Fibroblast of lung (primary cell): Measurements from ENCODE around the gene AGPAT1. TPM values are rescaled to one million over a fixed set of nuclear protein-coding genes. Genes with fewer than 3 reads are reported as not detected.

Experiments
- DNase-seq, 2 donors: peaks; one replicate each; pipeline versions ENCODE4 v3.0.0 to v3.0.0-alpha.2; 2010; ENCODE audit warnings: low read depth in 2 of 2
- H2AFZ ChIP-seq: 2 replicates; pipeline ENCODE4 v1.5.1; 2012; ENCODE audit warnings: low read length, control low read depth, inconsistent platforms
- H3K27ac ChIP-seq: 2 replicates; pipeline ENCODE4 v1.5.1; 2011; ENCODE audit warnings: low read length, control low read depth; ENCODE audit not compliant: insufficient read depth
- H3K27me3 ChIP-seq: 2 replicates; pipeline ENCODE4 v1.5.1; 2011; ENCODE audit warnings: mild to moderate bottlenecking, low read length; ENCODE audit not compliant: control insufficient read depth, insufficient read depth
- H3K36me3 ChIP-seq: 2 replicates; pipeline ENCODE4 v1.5.1; 2011; ENCODE audit warnings: low read length; ENCODE audit not compliant: control insufficient read depth, insufficient read depth
- H3K4me1 ChIP-seq: 2 replicates; pipeline ENCODE4 v1.5.1; 2011; ENCODE audit warnings: low read length; ENCODE audit not compliant: control insufficient read depth, insufficient read depth; ENCODE audit errors: extremely low read depth
- H3K4me2 ChIP-seq: 2 replicates; pipeline ENCODE4 v1.5.1; 2011; ENCODE audit warnings: low read length, control low read depth; ENCODE audit not compliant: insufficient read depth; ENCODE audit errors: extremely low read depth
- H3K4me3 ChIP-seq, 4 experiments: fragments of 200-600 bp in 1 of 4; sonication (generic) in 1 of 4; replicated peaks in 1 of 4; 2 replicates each; pipeline ENCODE4 v1.5.1; 2011 to 2016; ENCODE audit warnings: low read length in 4 of 4, low read depth in 3 of 4, mild to moderate bottlenecking in 3 of 4, control low read depth in 2 of 4, inconsistent platforms in 1 of 4, mixed read lengths in 1 of 4; ENCODE audit not compliant: insufficient read depth in 1 of 4; ENCODE audit errors: control extremely low read depth in 1 of 4
- H3K79me2 ChIP-seq: 2 replicates; pipeline ENCODE4 v1.5.1; 2012; ENCODE audit warnings: mild to moderate bottlenecking, low read length, inconsistent platforms; ENCODE audit not compliant: control insufficient read depth, insufficient read depth
- H3K9ac ChIP-seq: 2 replicates; pipeline ENCODE4 v1.5.1; 2011; ENCODE audit warnings: mild to moderate bottlenecking, low read length, control low read depth; ENCODE audit not compliant: insufficient read depth
- H3K9me3 ChIP-seq: 2 replicates; pipeline ENCODE4 v1.5.1; 2012; ENCODE audit warnings: low read depth, low read length; ENCODE audit not compliant: control insufficient read depth, insufficient read depth
- H4K20me1 ChIP-seq: 2 replicates; pipeline ENCODE4 v1.5.1; 2011; ENCODE audit warnings: low read length; ENCODE audit not compliant: control insufficient read depth, insufficient read depth; ENCODE audit errors: extremely low read depth
- CTCF ChIP-seq, 2 donors: IDR thresholded peaks in 1 of 2; conservative IDR thresholded peaks in 1 of 2; 1 replicate in 1 of 2; 2 replicates in 1 of 2; pipeline ENCODE4 v1.5.1; 2011 to 2012; ENCODE audit warnings: low read length in 2 of 2, control low read depth in 1 of 2, inconsistent platforms in 1 of 2, low read depth in 1 of 2, mild to moderate bottlenecking in 1 of 2
- EZH2 ChIP-seq: IDR thresholded peaks from 2 replicates; pipeline ENCODE4 v1.5.1; 2012; ENCODE audit warnings: low read length, control low read depth, mild to moderate bottlenecking; ENCODE audit errors: missing control alignments
- polyA plus RNA-seq, 2 donors: library from polyadenylated mRNA; depleted of rRNA in 1 of 2; stranded (reverse) in 1 of 2; unstranded in 1 of 2; fragments of >200 nt; gene quantifications; 2 replicates each; pipeline ENCODE4 v1.2.1, GENCODE V29; 2011 to 2012; ENCODE audit warnings: missing spikeins in 1 of 2
- total RNA-seq: library from RNA; depleted of rRNA; stranded (reverse); fragments of >200 nt; gene quantifications from 2 replicates; pipeline ENCODE4 v1.2.1, GENCODE V29; 2014

Gene AGPAT1
- total and polyA plus RNA-seq, 2 donors (not counting 1 experiment from before 2014, with no cell fraction given) = 22.1 to 79.0 TPM

DNA sequence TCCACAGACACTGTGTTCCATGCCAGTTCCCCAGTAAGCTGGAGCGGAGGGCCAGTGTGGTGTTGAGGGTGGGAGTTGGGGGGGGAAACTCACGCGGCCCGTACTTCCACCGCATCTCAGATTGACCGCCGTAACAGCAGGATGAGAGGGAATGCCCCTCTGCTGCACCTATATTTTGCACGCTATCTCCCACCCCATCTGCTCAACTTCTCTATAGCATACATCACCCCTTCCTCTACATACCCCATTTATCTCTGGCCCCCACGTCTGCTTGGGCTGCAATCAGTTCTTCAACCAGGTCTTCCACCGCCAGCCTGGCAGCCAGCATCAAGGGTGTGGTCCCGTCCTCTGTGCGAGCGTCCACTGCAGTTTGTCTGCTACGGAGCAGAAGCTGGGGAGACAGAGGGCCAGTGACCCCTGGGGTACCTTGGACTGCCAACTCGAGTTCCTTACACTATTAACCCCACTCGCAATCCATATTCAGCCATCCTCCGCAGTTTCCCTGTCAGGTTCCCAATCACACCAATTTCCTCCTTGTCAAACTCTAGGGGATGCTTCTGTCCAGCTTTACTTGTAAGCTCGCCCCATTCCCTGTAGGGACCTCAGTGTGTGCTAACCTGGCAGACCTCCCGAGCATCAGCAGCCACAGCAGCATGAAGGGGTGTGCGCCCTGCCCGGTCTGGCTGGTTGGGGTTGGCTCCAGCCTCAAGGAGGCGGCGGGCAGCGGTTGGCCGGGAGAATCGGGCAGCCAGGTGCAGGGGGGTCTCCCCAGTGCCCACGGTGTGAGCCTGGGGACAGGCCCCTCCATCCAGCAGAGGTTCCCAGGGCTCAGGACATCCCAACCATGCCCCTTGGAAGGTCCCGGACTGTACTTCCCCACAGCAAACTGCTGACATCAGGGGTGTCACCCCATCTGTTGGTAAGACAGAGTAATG, 21.1 kb upstream of the AGPAT1 start:
- H3K27me3 ChIP-seq = peaks cover 4% of the 10 kb centered on the region
- no peaks in the 10 kb centered on the region for H3K79me2 ChIP-seq
- peak overlapping the region; percentile 99 for H3K9ac ChIP-seq
- H4K20me1 ChIP-seq = no peaks in the 10 kb centered on the region
- H3K4me3 ChIP-seq = peak overlapping the region; percentile 70 to 90 (median 78)
- DNase-seq = peak in 1 of 2 donors; percentile 19
- H3K27ac ChIP-seq = peak overlapping the region; percentile 99
- no peak for TF ChIP-seq CTCF (conservative IDR thresholded peaks at IDR 0.05 in 1 of 2, IDR thresholded peaks at IDR 0.05 in 1 of 2; ENCODE audit: low read depth in 1 of 2, low read length in 2 of 2)
- no peak for TF ChIP-seq EZH2
- no peaks in the 10 kb centered on the region for H3K9me3 ChIP-seq
- peaks cover 11% of the 10 kb centered on the region for H3K4me1 ChIP-seq
- H3K4me2 ChIP-seq = peak overlapping the region; percentile 90
- H3K36me3 ChIP-seq = no peaks in the 10 kb centered on the region
- peak overlapping the region; percentile 86 for H2AFZ ChIP-seq

- Histone ChIP-seq H3K9me3 (no peaks in the 10 kb centered on the region), H2AFZ (peak overlapping the region; percentile 86), H3K4me2 (peak overlapping the region; percentile 90), H3K4me1 (peaks cover 11% of the 10 kb centered on the region), H3K4me3 (peak overlapping the region; percentile 70 to 90 (median 78)), H3K36me3 (no peaks in the 10 kb centered on the region), H3K9ac (peak overlapping the region; percentile 99), H4K20me1 (no peaks in the 10 kb centered on the region), H3K27ac (peak overlapping the region; percentile 99), H3K79me2 (no peaks in the 10 kb centered on the region), H3K27me3 (peaks cover 4% of the 10 kb centered on the region)
- DNase-seq = peak; percentile 84 to 91
- TF ChIP-seq CTCF (conservative IDR thresholded peaks at IDR 0.05 in 1 of 2, IDR thresholded peaks at IDR 0.05 in 1 of 2; ENCODE audit: low read depth in 1 of 2, low read length in 2 of 2) (no peak), EZH2 (no peak)
Observed at GRCh38 chr6:32195902-32196681, 20.2 kb upstream of the AGPAT1 start.

- DNase-seq = peak; percentile 100
- Histone ChIP-seq H3K9me3 (no peaks in the 10 kb centered on the region), H3K4me3 (peak overlapping the region in 1 of 4 experiments; percentile 90), H3K36me3 (no peaks in the 10 kb centered on the region), H3K79me2 (no peaks in the 10 kb centered on the region), H4K20me1 (no peaks in the 10 kb centered on the region), H3K4me1 (peaks cover 11% of the 10 kb centered on the region), H2AFZ (no peak overlapping the region), H3K9ac (no peak overlapping the region), H3K4me2 (no peak overlapping the region), H3K27me3 (peaks cover under 1% of the 10 kb centered on the region), H3K27ac (peak overlapping the region; percentile 99)
- TF ChIP-seq CTCF (conservative IDR thresholded peaks at IDR 0.05 in 1 of 2, IDR thresholded peaks at IDR 0.05 in 1 of 2; ENCODE audit: low read depth in 1 of 2, low read length in 2 of 2) (peak in 1 of 2 donors; percentile 42), EZH2 (no peak)
Observed at GRCh38 chr6:32195652-32195901, 19.7 kb upstream of the AGPAT1 start.
